Adrenal gland (tissue), 12 donors: ENCODE results near the gene SGIP1. TPM values are rescaled to one million over a fixed set of nuclear protein-coding genes. Genes with fewer than 3 reads are reported as not detected.

ENCODE experiments used
- DNase-seq, 7 donors: peaks; one replicate each; pipeline ENCODE4 v3.0.0-alpha.2; 2019 to 2020
- H3K27ac ChIP-seq, 5 donors: fragments of 200-600 bp; sonication (generic) in 4 of 5; 1 replicate in 3 of 5; 2 replicates in 2 of 5; pipeline versions ENCODE4 v1.5.1 to v1.8.0; 2016 to 2020; ENCODE audit warnings: mild to moderate bottlenecking in 1 of 5
- H3K27me3 ChIP-seq: fragments of 200-600 bp; 2 replicates; pipeline ENCODE4 v1.8.0; 2021
- H3K36me3 ChIP-seq, 2 donors: fragments of 200-600 bp; replicated peaks in 1 of 2; 1 replicate in 1 of 2; 2 replicates in 1 of 2; pipeline versions ENCODE4 v1.5.1 to v1.8.0; 2018 to 2022
- H3K4me1 ChIP-seq, 2 donors: fragments of 200-600 bp; replicated peaks in 1 of 2; 1 replicate in 1 of 2; 2 replicates in 1 of 2; pipeline versions ENCODE4 v1.5.1 to v1.8.0; 2018 to 2021
- H3K4me3 ChIP-seq, 4 donors: fragments of 200-600 bp; sonication (generic) in 3 of 4; one replicate each; pipeline ENCODE4 v1.5.1; 2016 to 2018
- H3K9me3 ChIP-seq, 3 donors: fragments of 200-600 bp; sonication (generic) in 1 of 3; replicated peaks in 1 of 3; 1 replicate in 2 of 3; 2 replicates in 1 of 3; pipeline versions ENCODE4 v1.5.1 to v1.8.0; 2016 to 2021
- CTCF ChIP-seq, 6 experiments: fragments of 450-650 bp in 4 of 6; fragments of 200-600 bp in 2 of 6; sonication (generic) in 1 of 6; IDR thresholded peaks; 1 replicate in 5 of 6; 2 replicates in 1 of 6; pipeline versions ENCODE4 v1.5.1 to v1.8.0; 2016 to 2021; ENCODE audit warnings: antibody characterized with exemption in 6 of 6, mild to moderate bottlenecking in 2 of 6, moderate library complexity in 1 of 6
- POLR2A ChIP-seq, 2 donors: fragments of 450-650 bp; IDR thresholded peaks; one replicate each; pipeline ENCODE4 v1.6.1; 2017; ENCODE audit warnings: antibody characterized with exemption in 2 of 2, mild to moderate bottlenecking in 2 of 2, moderate library complexity in 1 of 2
- WGBS, 4 donors: extraction: QIAGEN DNeasy Blood & Tissue Kit in 2 of 4; methylation state at CpG; one replicate each; pipeline versions ENCODE4 v1.1.5 to v1.1.7; 2013 to 2017; 5-methylcytosine and 5-hydroxymethylcytosine counted together
- intact Hi-C, 2 donors: fragments of 100-400 bp; cut with DNase I; formaldehyde crosslinking; loops; one replicate each; pipeline versions ENCODE4 v1.14.1 to v1.15.0; 2022 to 2023
- polyA plus RNA-seq, 3 donors: library from polyadenylated mRNA; stranded (reverse); fragments of 200-250 nt in 2 of 3; fragments of 350-450 nt in 1 of 3; fragmentation: Illumina TruSeq in 1 of 3; extraction: RNeasy Lipid Tissue Mini Kit (QIAGEN cat#74804) in 1 of 3; gene quantifications; one replicate each; pipeline ENCODE4 v1.2.3, GENCODE V29; 2013 to 2014
- total RNA-seq, 9 donors: library from RNA; depleted of rRNA in 4 of 9; stranded (reverse); fragments of >200 nt in 4 of 9; fragments of 120-200 nt in 1 of 9; fragmentation: NEBNext Ultra II Directional in 1 of 9; extraction: Animal tissue kit (Norgen Biotek cat#: 25700) in 1 of 9; gene quantifications; one replicate each; pipeline versions ENCODE4 v1.1.0 to v1.2.4, GENCODE V29; 2013 to 2023
- donor health status: healthy with polysubstance abuse.
- donor health status: Bipolar disorder and iron deficiency.
- donor health status: DM: yes; HTN: yes; CAD: no.
- donor health status: DM: no; HTN: no; CAD: no.
- donor health status: DM: no; HTN: no; CAD: no.
- donor health status: DM: yes; HTN: yes; CAD: no.

The SGIP1 gene
- total and polyA plus RNA-seq, 12 donors, result 0.52 to 8.4 (median 1.9) TPM; not detected in 1

GRCh38 chr1:66758241-66758755 is 224.3 kb downstream of the SGIP1 start:
- Histone ChIP-seq H3K36me3 (no peaks in the 10 kb centered on the region), H3K4me1 (no peaks in the 10 kb centered on the region), H3K27me3 (no peaks in the 10 kb centered on the region), H3K4me3 (no peak overlapping the region), H3K9me3 (no peaks in the 10 kb centered on the region), H3K27ac (no peak overlapping the region)
- WGBS, 4 donors, result 79 to 90% (median 87%) methylated on average over 1 of the region's 1 CpG
- DNase-seq, result no peak
- TF ChIP-seq POLR2A (IDR thresholded peaks at IDR 0.05) (no peak), CTCF (IDR thresholded peaks at IDR 0.05) (no peak)
- intact Hi-C loops, result no loop called here

- 88 to 100% (median 95%) methylated on average over 1 of the region's 1 CpG for WGBS, 4 donors
- Histone ChIP-seq H3K9me3 (no peaks in the 10 kb centered on the region), H3K4me1 (no peaks in the 10 kb centered on the region), H3K27ac (no peak overlapping the region), H3K4me3 (no peak overlapping the region), H3K36me3 (no peaks in the 10 kb centered on the region), H3K27me3 (no peaks in the 10 kb centered on the region)
- intact Hi-C loops, result loop anchor here (5.0 to 10.0 kb wide), 4 partner anchors 234 to 444 kb away; no protein-coding TSS in a partner anchor
- DNase-seq, result no peak
- no peak for TF ChIP-seq POLR2A (IDR thresholded peaks at IDR 0.05)
- no peak for TF ChIP-seq CTCF (IDR thresholded peaks at IDR 0.05)
Observed at GRCh38 chr1:66760506-66760905, 226.6 kb downstream of the SGIP1 start.

- DNase-seq, result peak in 1 of 7 donors; percentile 7
- H3K4me1 ChIP-seq, result no peaks in the 10 kb centered on the region
- no peaks in the 10 kb centered on the region for H3K27me3 ChIP-seq
- H3K9me3 ChIP-seq, result no peaks in the 10 kb centered on the region
- H3K36me3 ChIP-seq, result no peaks in the 10 kb centered on the region
- TF ChIP-seq POLR2A (IDR thresholded peaks at IDR 0.05) (no peak), CTCF (IDR thresholded peaks at IDR 0.05) (no peak)
- WGBS, 4 donors, result 72 to 75% (median 74%) methylated on average over 1 to 2 of the region's 2 CpGs
- no peak overlapping the region for H3K4me3 ChIP-seq
- no peak overlapping the region for H3K27ac ChIP-seq
- intact Hi-C loops, result loop anchor here (5.0 to 10.0 kb wide), 4 partner anchors 234 to 444 kb away; no protein-coding TSS in a partner anchor
Observed at GRCh38 chr1:66761221-66761620, 227.3 kb downstream of the SGIP1 start.

GRCh38 chr1:66764994-66765578 is 231.1 kb downstream of the SGIP1 start:
- TF ChIP-seq CTCF (IDR thresholded peaks at IDR 0.05) (peak; percentile 56 to 84 (median 74)), POLR2A (IDR thresholded peaks at IDR 0.05) (no peak)
- Histone ChIP-seq H3K27ac (no peak overlapping the region), H3K27me3 (no peaks in the 10 kb centered on the region), H3K4me1 (no peaks in the 10 kb centered on the region), H3K9me3 (no peaks in the 10 kb centered on the region), H3K36me3 (no peaks in the 10 kb centered on the region), H3K4me3 (no peak overlapping the region)
- WGBS, 4 donors, result 16 to 19% (median 18%) methylated on average over 3 of the region's 3 CpGs
- DNase-seq, result peak; percentile 20 to 71 (median 51)
- intact Hi-C loops, result loop anchor here (5.0 to 10.0 kb wide), 4 partner anchors 230 to 440 kb away; no protein-coding TSS in a partner anchor
